ENCODE data around the gene COX4I1.

The COX4I1 gene

DNA sequence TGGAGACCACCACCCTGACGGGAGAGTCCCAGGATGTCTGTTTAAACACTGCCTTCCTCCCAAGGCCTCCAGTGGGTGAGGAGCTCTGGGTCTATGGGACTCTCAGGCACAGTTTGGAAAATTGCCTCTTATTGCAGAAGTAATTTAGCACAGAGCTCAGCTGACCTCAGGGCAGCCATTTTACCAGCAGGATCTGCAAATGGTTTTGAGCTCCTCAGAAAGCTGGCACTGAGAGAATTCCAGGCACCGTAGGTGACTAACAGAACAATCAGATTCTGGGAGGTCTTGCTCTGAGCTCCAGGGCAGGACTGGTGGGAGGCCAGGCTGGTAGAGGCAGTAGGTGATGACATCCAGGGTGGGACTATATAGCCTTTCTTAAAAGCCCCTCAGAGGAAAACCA, 31.3 kb upstream of the COX4I1 start:
- no peak for DNase-seq

DNA sequence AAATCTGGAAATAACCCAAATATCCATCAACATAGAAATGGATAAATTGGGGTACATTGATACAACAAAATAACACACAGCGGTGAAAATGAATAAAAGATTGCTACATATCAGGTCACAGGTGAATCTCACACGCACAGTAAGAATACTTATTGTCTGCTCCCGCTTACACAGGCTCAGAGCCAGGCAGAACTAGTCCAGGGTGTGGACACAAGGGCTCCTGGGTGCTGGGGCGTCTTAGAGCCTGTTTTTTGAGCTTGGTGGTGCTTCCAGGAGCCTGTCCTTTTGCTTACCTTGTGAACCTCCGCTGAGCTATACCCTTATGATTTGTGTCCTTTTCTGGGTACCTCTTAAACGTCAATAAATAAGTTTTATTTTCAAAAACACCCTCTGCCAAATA, 28.8 kb upstream of the COX4I1 start:
- no peak for DNase-seq

DNA sequence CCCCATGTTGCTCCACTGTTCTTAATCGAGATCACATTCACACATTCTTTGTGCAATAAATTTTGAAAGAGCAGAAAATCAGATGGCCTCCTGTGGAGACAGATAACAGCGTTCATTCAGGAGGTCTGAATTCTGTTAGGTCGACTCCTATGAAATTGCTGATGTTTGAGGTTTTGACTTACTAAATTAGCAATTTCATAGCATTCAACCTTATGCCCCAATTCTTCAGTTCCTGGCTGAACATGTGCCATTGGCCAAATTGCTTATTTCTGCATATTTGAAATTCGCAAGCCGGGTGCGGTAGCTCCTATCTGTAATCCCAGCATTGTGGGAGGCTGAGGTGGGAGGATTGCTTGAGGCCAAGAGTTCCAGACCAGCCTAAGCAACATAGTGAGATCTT, 26.5 kb upstream of the COX4I1 start:
- no peak for DNase-seq

DNA sequence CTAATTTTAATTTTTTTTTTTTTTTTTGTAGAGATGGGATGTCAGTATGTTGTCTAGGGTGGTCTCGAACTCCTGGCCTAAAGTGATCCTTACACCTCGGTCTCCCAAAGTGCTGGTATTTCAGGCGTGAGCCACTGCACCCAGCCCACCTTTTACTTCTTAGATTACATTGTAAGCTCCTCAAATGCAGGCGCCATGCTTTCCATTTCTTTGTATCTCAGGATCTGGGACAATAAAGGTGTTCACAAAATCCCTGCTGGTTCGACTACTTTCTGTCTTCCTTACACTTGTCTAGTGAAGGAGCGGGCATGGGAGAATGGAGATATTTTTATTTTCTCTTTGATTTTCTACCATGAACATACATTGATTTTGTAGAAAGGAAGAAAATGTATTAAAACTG, 25.4 kb upstream of the COX4I1 start:
- no peak for DNase-seq

DNA sequence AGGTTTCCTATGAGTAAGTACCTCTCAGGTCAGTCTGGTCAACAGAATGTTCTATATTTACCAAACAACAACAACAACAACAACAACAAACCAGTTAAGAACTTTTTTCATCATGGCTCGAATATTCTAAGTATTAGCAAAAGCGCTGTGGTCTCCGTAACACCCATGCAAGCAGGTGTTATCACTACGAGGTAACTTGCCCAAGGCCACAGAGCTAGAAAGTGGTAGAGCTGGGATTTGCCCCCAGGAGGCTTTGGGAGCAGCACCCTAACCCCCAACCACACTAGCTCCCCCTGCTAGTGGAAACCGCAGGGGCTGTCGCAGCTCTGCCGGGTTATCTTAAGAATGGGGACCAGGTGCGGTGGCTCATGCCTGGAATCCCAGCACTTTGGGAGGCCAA, 24.7 kb upstream of the COX4I1 start:
- DNase-seq, result no peak

DNA sequence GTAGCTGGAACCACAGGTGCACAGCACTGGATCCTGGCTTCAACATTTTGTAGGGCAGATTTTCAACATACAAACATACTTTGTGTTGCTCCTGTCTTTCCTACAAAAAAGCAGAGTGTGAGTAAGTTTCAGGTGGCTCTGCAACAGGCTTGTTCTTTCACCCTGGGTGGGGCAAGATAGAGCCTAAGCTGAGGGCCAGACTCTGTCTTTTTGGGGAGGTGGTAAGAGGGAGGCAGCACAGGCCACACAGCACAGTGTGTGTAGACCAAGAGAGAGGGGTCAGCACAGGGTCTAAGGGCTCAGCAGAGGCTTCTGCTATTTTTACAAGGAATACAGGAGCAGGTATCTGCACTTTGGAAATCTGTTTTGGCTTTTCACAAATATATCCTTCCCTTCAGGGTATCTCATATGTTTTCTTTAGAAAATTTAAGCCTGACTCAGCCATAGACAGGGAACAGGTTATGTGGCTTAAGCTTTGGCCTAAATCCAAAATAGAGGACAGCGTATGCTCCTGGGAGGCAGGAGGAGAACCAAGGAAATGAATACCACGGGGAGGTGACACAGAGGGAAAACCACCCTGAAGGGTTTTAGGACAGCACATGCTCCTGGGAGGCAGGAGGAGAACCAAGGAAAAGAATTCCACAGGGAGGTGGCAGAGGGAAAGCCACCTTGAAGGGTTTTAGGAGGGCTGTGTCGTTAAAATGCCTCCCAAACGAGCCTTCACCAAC, 21.7 kb upstream of the COX4I1 start:
- DNase-seq, result no peak

DNA sequence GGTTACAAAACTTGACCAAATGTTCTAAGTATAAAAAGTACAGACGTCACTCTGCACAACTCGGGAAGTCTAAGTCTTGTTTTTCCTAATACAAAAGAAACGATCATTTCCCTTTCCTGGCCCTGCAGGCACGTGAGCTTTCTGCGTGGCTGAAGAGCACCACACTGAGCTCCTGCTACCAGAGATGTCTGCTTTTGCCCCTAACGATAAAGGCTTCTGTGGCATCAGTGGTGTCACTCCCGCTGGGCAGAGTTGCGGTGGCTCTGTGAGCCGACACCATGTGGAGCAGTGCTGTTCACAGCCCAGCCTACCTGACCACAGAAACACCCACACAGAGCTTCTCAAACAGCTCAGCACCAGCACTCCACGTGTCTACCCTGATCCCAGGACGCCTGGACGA, 20.6 kb upstream of the COX4I1 start:
- DNase-seq, result no peak

DNA sequence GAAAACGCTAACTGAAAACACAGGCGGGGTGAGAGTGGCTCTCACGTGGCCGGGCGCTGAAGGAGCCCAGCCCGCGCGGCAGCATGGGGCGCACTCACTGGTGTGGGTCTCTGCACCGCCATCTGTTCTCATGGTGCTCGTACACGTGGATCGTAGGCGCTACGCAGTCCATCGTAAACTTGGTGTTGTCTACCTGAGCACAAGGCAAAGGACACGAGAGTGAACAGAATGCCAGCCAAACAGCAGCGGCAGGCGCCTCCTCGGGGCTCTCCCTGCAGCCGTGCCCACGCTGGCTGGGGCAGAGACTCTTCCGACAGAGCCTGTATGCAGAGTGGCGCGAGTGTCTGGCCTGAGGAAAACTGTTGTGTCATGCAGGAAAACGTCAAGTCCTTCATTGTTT, 19.2 kb upstream of the COX4I1 start:
- DNase-seq, result no peak

DNA sequence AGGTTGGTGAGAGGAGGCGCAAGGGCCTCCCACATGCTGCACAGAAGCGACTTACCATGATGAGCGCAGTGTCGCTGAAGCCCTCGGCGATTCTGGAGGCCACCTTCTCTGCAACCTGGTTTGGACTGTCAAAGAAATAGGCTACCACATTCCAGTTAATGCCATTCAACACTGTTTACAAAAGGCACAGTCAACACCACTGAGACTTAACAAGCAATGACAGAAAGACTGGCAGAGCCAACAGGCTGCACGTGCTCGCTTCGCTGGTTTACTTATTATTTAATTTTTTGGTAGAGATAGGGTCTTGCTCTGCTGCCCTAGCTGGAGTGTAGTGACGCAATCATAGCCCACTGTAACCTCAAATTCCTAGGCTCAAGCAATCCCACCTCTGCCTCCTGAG, 18.3 kb upstream of the COX4I1 start:
- no peak for DNase-seq

DNA sequence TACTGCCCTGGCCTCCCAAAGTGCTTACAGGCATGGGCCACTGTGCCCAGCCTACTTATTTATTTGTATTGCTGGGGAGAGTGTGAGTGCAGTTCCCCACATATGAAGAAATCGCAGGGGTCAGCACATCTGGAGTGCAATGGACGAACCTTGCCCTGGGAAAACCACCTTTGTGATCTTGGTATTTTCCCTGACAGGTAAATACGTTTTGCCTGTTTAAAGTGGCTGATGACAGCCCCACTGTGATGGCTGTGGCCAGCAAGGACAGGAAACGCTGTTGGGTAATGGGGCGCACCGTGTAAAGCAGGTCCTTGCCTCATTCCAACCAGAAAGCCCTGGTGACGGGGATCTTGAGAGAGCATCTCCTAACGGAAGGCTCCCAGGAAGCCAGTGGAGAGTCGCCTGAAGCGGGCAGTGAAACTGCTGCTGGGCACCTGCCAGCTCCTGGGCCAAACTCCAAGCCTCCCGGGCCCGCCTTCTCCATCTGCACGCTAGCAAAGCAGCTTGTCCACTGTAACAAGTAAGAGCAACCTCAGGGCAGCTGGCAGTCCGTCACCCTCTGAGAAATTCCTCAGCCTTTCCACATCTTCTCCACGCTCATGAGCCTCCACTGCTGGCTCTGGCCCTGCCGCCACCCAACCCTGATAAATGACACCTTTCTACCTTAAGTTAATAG, 17.7 kb upstream of the COX4I1 start:
- no peak for DNase-seq

DNA sequence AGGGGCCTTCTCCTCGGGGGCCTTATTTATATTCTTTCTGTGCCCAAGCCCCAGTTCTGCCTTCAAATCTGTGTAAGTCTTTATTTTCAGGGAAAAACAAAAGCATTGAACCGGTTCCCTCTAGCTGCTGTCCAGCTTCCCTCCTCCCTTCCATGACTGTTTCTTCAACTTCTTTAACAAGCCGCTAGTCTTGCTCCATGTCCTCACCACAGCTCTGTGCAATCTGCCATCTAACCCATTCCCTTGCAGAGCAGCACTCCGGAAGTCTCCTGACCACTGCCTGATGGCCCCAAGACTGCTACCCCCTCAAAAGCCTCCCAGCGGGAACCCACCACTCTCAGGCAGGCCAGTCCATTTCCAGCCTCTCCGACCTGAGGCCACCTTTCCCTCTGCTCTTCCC, 17.0 kb upstream of the COX4I1 start:
- no peak for DNase-seq

DNA sequence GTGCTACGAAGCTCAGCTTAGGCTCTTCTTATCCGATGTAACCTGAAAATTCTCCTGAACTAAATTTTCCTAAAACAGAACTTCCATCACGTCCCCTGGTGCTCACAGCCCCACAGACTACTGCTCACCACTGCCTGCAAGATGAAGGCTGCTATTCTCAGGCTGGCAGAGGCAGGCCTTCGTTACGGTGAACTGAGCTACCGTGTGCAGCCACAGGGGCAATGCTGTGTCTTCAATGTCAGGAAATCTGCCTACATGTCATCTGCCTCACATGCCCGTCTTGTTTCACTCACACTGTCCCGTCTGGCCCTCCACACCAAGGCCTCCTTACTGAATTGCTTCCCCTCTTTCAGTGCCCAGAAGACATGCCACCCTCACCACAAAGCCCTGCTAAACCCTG, 16.1 kb upstream of the COX4I1 start:
- DNase-seq, result no peak

DNA sequence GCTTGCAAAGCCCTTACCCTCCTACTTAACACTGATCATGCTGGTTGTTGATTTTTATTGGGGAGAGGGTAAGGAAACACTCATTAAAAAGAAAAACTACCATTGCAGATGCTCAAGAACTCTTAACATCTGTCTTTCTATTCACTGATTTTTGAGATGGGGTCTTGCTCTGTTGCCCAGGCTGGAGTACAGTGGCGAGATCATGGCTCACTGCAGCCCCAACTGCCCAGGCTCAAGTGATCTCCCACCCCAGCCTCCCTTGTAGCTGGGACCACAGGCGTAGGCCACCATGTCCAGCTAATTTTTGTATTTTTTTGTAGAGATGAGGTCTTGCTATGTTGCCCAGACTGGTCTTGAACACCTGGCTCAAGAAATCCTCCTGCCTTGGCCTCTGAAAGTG, 14.7 kb upstream of the COX4I1 start:
- DNase-seq, result no peak

DNA sequence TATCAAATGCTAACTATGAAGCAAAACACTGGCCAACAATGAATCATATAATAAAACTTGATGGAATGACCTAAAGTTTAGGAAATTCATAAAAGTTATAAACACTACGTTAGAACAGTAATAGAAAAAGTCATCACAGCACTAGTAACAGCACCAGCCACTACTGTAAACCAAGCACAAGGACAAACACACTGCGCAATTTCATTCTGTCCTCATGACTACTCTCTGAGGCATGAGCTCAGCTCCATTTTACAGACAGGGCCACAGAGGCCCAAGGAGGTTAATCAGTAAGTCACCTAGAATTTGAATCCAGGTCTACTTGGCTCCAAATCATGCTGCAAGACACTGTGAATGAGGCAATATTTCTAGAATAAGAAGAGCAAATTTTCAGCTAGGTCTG, 13.6 kb upstream of the COX4I1 start:
- DNase-seq, result no peak

DNA sequence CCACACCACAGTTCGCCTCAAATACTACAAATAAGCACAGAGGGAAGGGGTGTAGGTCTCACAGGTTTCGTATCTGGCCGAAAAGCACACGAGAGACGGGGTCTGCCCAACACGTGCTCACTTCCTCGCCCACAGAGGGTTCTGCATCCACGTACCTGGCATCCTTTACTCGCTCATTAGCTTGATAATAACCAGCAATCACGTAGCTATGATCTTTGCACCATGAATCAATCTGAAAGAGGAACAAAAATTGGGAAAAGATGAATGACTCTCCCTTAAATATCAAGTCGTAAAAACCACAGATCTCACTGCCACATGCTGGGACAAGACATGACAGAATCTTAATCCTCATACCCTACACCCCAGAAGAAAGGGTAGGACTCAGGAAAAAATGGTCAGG, 10.7 kb upstream of the COX4I1 start:
- no peak for DNase-seq

DNA sequence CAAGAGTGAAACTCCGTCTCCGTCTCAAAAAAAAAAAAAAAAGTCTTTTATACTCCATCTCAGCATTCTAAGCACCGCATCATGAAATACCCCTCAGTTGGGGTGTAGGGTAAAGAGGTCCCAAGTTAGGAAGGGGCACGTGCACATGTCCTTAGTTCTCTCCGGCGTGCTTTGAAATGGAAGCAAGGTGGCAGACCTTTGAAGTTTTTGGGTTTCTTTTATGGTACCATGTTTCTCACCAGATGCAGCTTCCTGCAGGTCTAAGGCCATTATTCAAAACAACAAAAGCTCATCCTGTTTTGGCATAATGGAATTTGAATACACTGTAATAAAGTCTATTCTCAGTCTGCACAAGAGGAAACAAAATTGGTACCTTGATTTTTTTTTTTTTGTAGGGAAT, 9.7 kb upstream of the COX4I1 start:
- DNase-seq, result no peak

DNA sequence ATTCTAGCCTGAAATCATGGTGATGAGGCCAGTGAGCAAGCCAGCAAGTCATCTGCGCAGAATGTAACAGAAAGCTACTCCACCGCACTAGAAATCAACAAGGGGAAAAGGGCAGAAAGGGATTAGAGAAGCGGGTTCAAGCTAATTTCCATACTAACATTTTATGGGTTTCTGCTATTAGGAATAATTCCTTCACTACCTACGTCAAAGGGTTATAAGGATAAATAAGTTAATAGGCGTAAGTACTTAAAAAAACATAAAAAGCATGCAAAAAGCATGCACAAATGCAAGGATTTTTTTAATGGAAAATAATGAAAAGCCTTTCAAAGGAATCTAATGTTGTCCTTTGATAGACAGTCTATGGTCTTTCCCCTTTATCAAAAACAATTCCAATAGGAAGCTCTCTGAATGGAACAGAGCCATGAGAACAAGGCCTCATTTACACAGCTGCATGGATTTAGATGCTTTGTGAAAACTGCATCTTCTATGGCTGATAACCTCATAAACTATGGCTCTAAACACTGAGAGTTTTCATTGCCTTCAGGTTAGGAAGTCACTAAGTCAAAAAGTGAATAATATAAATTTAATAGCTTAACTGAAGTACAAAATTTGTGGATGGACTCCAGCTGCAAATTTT, 5.7 kb upstream of the COX4I1 start:
- DNase-seq, result no peak

DNA sequence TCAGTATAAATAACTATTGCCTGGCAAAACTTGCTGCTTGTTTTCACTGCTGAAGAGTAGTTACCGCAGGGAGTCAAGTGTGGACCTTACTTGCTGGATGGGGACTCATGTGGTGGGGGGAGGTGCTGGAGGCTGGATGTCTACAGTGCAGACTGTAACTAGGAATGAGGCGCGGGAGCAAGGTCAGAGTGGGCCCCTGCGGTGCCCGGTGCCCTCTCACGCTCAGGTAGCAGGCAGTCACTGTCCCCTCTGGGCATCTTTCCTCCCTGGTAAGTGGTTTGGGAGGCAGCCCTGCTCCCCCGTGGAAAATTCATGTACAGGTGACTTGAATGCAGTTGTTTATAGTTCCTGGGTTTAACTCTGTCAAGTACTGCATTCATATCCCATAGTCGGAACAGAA, 4.8 kb upstream of the COX4I1 start:
- no peak for DNase-seq

DNA sequence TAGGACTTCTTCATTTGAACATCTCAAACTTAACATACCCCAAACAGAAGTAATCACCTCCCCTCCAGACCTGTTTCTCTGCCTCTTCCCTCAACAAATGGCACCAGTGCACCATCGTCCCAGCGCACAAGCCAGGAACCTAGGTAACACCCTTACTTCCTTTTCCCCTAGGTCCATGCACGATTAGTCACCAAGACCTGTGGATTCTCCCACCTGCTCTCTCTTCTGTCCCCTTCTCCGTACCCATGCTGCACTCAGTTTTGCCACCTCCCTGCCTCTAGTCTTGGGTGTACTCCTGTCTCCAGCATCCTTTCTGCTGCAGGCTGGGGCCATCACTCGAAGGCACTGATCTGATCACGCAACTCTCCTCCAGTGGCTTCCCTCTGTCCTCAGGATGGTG, 3.3 kb upstream of the COX4I1 start:
- DNase-seq, result no peak

DNA sequence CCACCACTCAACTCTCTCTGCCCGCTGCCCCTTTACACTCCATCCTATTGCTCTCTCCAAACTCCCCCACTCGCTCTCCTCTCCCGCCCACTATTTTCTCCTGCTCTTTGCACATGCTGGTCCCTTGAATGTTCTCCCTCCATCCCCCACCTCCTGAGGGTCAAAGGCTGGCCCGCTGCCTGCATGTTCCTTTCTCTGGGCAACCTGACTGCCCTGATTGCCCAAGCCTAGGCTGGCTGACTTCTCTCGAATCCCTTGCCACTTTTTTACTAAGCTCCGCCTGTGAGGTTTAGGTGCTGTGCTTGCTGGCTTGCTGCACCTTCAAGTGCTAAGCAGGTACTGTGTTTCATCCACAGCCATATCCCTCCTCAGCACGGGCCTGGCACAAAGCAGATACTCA, 2.9 kb upstream of the COX4I1 start:
- no peak for DNase-seq

DNA sequence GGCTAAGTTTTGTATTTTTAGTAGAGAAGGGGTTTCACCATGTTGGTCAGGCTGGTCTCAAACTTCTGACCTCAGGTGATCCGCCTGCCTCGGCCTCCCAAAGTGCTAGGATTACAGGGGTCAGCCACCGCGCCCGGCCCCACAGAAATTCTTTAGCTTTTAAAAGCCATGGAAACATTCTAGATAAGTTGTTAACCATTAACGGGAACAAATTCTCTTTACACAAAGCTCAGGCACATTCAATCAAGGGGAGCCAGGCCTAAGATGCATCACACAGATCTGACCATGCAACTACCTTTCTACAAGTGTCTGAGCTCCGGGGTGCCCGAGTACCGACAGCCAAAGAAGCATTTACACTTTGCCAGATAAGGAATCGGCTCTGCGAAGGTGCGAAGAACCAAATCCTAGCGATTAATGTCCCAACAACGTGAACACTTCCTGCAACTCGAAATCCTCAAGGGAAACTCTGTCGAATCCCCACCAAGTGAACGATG, 1.2 kb upstream of the COX4I1 start:
- DNase-seq, result peak; percentile 6

DNA sequence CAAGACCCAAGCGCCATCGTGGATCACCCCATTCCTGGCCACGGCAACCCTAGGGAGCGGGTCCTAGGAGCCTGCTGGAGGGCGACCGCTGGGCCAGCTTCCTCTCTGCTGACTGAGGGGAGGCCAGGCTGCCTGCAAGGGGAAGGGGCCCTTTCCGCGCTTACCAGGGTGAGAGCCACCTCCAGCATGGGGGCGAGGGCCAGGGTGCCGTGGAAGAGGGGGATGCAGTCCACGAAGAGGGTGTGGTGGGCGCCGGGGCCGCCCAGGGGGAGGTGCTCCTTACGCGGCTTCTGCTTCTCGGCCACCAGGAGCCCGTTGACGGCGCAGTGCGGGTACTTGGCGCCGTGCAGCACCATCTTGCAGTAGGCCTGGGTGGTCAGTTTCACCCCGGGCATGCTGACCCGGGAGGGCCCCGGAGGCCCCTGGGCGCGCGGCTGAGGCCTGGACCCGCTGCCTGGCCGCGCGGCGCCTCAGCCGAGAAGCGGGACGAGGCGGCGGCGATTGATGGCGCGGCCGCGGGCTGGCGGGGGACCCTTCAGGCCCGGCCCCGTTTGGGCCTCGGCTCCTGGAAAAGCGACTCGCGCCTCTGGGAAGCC, 496 bp upstream of the COX4I1 start:
- peak; percentile 32 for DNase-seq

DNA sequence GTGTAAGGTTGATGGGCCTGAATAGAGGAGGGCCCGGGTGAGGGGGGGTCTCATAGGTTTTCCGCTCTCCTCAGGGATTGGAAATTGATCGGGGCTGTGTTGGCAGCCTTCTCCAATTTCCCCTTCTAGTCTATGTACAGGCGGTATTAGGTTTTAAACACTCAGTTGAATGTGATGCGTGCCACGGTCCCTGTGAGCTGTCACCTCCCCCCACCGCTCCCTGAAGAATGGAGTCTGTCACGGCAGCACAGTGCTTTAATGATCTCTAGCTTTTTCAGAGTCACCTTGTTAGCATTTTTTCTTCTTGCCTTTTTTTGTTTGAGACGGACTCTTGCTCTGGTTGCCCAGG, 800 bp downstream of the COX4I1 start:
- peak; percentile 12 for DNase-seq

DNA sequence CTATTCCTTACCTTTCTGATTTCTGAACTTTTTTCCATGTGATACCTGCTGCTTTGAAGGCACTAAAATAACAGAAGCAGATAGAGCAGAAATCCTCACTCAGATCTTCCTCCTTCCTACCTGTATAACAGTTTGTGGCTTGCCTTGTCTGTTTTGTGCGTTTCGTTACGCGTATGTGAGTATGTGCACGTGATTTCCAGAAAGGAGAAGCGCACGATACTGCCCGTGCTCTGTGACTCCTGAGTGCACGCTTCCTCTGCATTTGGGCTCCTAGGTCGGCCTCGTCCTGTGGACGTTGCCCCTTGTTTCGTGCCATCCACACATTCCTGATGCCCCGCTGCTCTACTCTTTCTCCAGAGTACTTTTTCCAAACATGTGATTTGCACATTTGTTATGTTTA, 4.1 kb downstream of the COX4I1 start:
- DNase-seq, result no peak

Measured in hematopoietic multipotent progenitor cell treated with erythropoietin and hydrocortisone succinate and interleukin-3 and kit ligand, for 8 days (in vitro differentiated cells).